HS-27A (cell line): ENCODE results near the gene ETHE1.
"Not testable (repeated sequence)": the region's sequence is repeated elsewhere in the genome, so short reads cannot be mapped to it uniquely, and the experiment has no call there.

Experiments used
- DNase-seq: peaks from one replicate; pipeline ENCODE4 v3.0.0-alpha.2; 2012; ENCODE audit warnings: low read depth, missing footprints

ETHE1 gene

GRCh38 chr19:43551399-43552197 is 24.6 kb upstream of the ETHE1 start:
- no peak for DNase-seq

- DNase-seq = no peak
Observed at GRCh38 chr19:43548706-43549105, 21.7 kb upstream of the ETHE1 start.

- not testable (repeated sequence) for DNase-seq
Observed at GRCh38 chr19:43547926-43548325, 20.9 kb upstream of the ETHE1 start.

GRCh38 chr19:43546581-43546980 is 19.6 kb upstream of the ETHE1 start:
- DNase-seq = no peak

- no peak for DNase-seq
Observed at GRCh38 chr19:43545981-43546380, 19.0 kb upstream of the ETHE1 start.

- DNase-seq = no peak
Observed at GRCh38 chr19:43545276-43545675, 18.3 kb upstream of the ETHE1 start.

GRCh38 chr19:43544077-43544476 is 17.1 kb upstream of the ETHE1 start:
- no peak for DNase-seq

GRCh38 chr19:43541920-43542650 is 15.1 kb upstream of the ETHE1 start:
- no peak for DNase-seq

GRCh38 chr19:43540381-43540780 is 13.4 kb upstream of the ETHE1 start:
- no peak for DNase-seq

GRCh38 chr19:43538922-43539321 is 11.9 kb upstream of the ETHE1 start:
- no peak for DNase-seq

GRCh38 chr19:43534816-43535761 is 8.1 kb upstream of the ETHE1 start:
- DNase-seq = no peak

GRCh38 chr19:43534305-43534815 is 7.4 kb upstream of the ETHE1 start:
- no peak for DNase-seq

GRCh38 chr19:43533546-43534304 is 6.7 kb upstream of the ETHE1 start:
- DNase-seq = peak; percentile 95

- peak; percentile 86 for DNase-seq
Observed at GRCh38 chr19:43532962-43533545, 6.1 kb upstream of the ETHE1 start, which contains the start of gene ZNF575. Gene ZNF575, plus strand, starts transcription at chr19:43533188. Its CDS starts 1,235 bp downstream, at chr19:43534423.

GRCh38 chr19:43532571-43532961 is 5.6 kb upstream of the ETHE1 start:
- no peak for DNase-seq

GRCh38 chr19:43527860-43528622 is 1.0 kb upstream of the ETHE1 start:
- no peak for DNase-seq

- no peak for DNase-seq
Observed at GRCh38 chr19:43525836-43526771, 897 bp downstream of the ETHE1 start.

- no peak for DNase-seq
Observed at GRCh38 chr19:43524922-43525835, 1.8 kb downstream of the ETHE1 start.
